Left lung (tissue), 10 donors: Measurements from ENCODE around the gene LETMD1. TPM values are rescaled to one million over a fixed set of nuclear protein-coding genes. Genes with fewer than 3 reads are reported as not detected.
A peak's percentile ranks its signal among the peaks of the same experiment; 100 is the strongest.

ENCODE experiments used
- ATAC-seq: fragments of 200-7000 bp; cut with Tn5 transposase; one replicate; pipeline ENCODE4 v1.9.1; 2020; ENCODE audit warnings: moderate library complexity
- DNase-seq, 4 donors: peaks; one replicate each; pipeline ENCODE4 v3.0.0-alpha.2; 2013 to 2020
- H3K27ac ChIP-seq, 2 donors: fragments of 200-600 bp; sonication (generic) in 1 of 2; one replicate each; pipeline versions ENCODE4 v1.5.0 to v1.8.0; 2020 to 2021
- H3K27me3 ChIP-seq, 2 donors: fragments of 200-600 bp; sonication (generic) in 1 of 2; one replicate each; pipeline versions ENCODE4 v1.5.0 to v1.8.0; 2020 to 2021
- H3K36me3 ChIP-seq, 2 donors: fragments of 200-600 bp; sonication (generic) in 1 of 2; one replicate each; pipeline versions ENCODE4 v1.5.0 to v1.8.0; 2020 to 2021
- H3K4me1 ChIP-seq, 2 donors: fragments of 200-600 bp; one replicate each; pipeline ENCODE4 v1.8.0; 2021
- H3K4me3 ChIP-seq, 2 donors: fragments of 200-600 bp; sonication (generic) in 1 of 2; one replicate each; pipeline versions ENCODE4 v1.5.0 to v1.8.0; 2020 to 2021; ENCODE audit warnings: mild to moderate bottlenecking in 1 of 2
- H3K9me3 ChIP-seq, 2 donors: fragments of 200-600 bp; sonication (generic) in 1 of 2; one replicate each; pipeline versions ENCODE4 v1.5.0 to v1.8.0; 2020 to 2021
- CTCF ChIP-seq, 2 donors: fragments of 200-600 bp; sonication (generic) in 1 of 2; IDR thresholded peaks; one replicate each; pipeline versions ENCODE4 v1.5.0 to v1.8.0; 2021; ENCODE audit warnings: antibody characterized with exemption in 2 of 2
- intact Hi-C, 2 donors: fragments of 100-400 bp; cut with DNase I; formaldehyde crosslinking; loops; one replicate each; pipeline versions ENCODE4 v1.11.2 to v1.14.2; 2022
- polyA plus RNA-seq, 6 donors: library from polyadenylated mRNA; unstranded; fragments of 120-200 nt; gene quantifications; one replicate each; pipeline ENCODE4 v1.2.1, GENCODE V29; 2013; ENCODE audit not compliant: insufficient read length in 6 of 6
- total RNA-seq, 2 donors: library from RNA; stranded (reverse); fragmentation: NEBNext Ultra II Directional; extraction: Animal tissue kit (Norgen Biotek cat#: 25700); gene quantifications; one replicate each; pipeline ENCODE4 v1.2.1, GENCODE V29; 2021
- donor health status: DM: no; HTN: yes; CAD: no.
- donor health status: DM: no; HTN: no; CAD: no.

The LETMD1 gene
- total and polyA plus RNA-seq, 8 donors: 46.8 to 164 (median 132) TPM

GRCh38 chr12:51001799-51002198, 46.3 kb upstream of the LETMD1 start:
- Histone ChIP-seq H3K27me3 (no peaks in the 10 kb centered on the region), H3K27ac (peak overlapping the region in 1 of 2 donors; percentile 28), H3K4me1 (peaks cover 0 to 17% of the 10 kb centered on the region in 2 donors), H3K36me3 (peaks cover 0 to 99% of the 10 kb centered on the region in 2 donors), H3K4me3 (no peak overlapping the region), H3K9me3 (no peaks in the 10 kb centered on the region)
- TF ChIP-seq CTCF (IDR thresholded peaks at IDR 0.05): no peak
- DNase-seq: no peak
- no peak for ATAC-seq
- intact Hi-C loops: no loop called here

- intact Hi-C loops: no loop called here
- H3K27ac ChIP-seq: no peak overlapping the region
- H3K27me3 ChIP-seq: no peaks in the 10 kb centered on the region
- peaks cover 0 to 34% of the 10 kb centered on the region in 2 donors for H3K4me1 ChIP-seq
- H3K36me3 ChIP-seq: peaks cover 0 to 84% of the 10 kb centered on the region in 2 donors
- TF ChIP-seq CTCF (IDR thresholded peaks at IDR 0.05): no peak
- ATAC-seq: no peak
- no peak overlapping the region for H3K4me3 ChIP-seq
- no peak for DNase-seq
- no peaks in the 10 kb centered on the region for H3K9me3 ChIP-seq
Measured at GRCh38 chr12:51004504-51004903, 43.6 kb upstream of the LETMD1 start.

GRCh38 chr12:51005030-51005429, 43.1 kb upstream of the LETMD1 start:
- no peak overlapping the region for H3K4me3 ChIP-seq
- H3K4me1 ChIP-seq: peaks cover 0 to 39% of the 10 kb centered on the region in 2 donors
- no peaks in the 10 kb centered on the region for H3K27me3 ChIP-seq
- peak overlapping the region; percentile 10 to 53 for H3K27ac ChIP-seq
- ATAC-seq: no peak
- no peak for DNase-seq
- intact Hi-C loops: no loop called here
- TF ChIP-seq CTCF (IDR thresholded peaks at IDR 0.05): no peak
- peaks cover 0 to 79% of the 10 kb centered on the region in 2 donors for H3K36me3 ChIP-seq
- H3K9me3 ChIP-seq: no peaks in the 10 kb centered on the region

GRCh38 chr12:51005671-51006070, 42.5 kb upstream of the LETMD1 start:
- H3K36me3 ChIP-seq: peaks cover 0 to 73% of the 10 kb centered on the region in 2 donors
- H3K27ac ChIP-seq: peak overlapping the region; percentile 10 to 53
- peak; percentile 75 for ATAC-seq
- H3K4me3 ChIP-seq: no peak overlapping the region
- no peak for TF ChIP-seq CTCF (IDR thresholded peaks at IDR 0.05)
- H3K4me1 ChIP-seq: peaks cover 0 to 45% of the 10 kb centered on the region in 2 donors
- peak in 1 of 4 donors; percentile 49 for DNase-seq
- intact Hi-C loops: no loop called here
- no peaks in the 10 kb centered on the region for H3K9me3 ChIP-seq
- H3K27me3 ChIP-seq: no peaks in the 10 kb centered on the region

GRCh38 chr12:51008329-51009055, 39.6 kb upstream of the LETMD1 start:
- Histone ChIP-seq H3K36me3 (peaks cover 0 to 44% of the 10 kb centered on the region in 2 donors), H3K27ac (peak overlapping the region; percentile 49 to 82), H3K27me3 (no peaks in the 10 kb centered on the region), H3K9me3 (no peaks in the 10 kb centered on the region), H3K4me3 (peak overlapping the region in 1 of 2 donors; percentile 33), H3K4me1 (peaks cover 12 to 70% of the 10 kb centered on the region in 2 donors)
- intact Hi-C loops: no loop called here
- no peak for TF ChIP-seq CTCF (IDR thresholded peaks at IDR 0.05)
- ATAC-seq (no peak), DNase-seq (no peak)
